PC-9 (cell line): ENCODE data around the gene LIMA1.
"Not testable (repeated sequence)": the region's sequence is repeated elsewhere in the genome, so short reads cannot be mapped to it uniquely, and the experiment has no call there.

Source experiments
- CTCF ChIP-seq: fragments of 200-600 bp; sonication (generic); conservative IDR thresholded peaks from 2 replicates; pipeline ENCODE4 v1.6.1; 2017; ENCODE audit warnings: mixed run types, antibody characterized with exemption, mild to moderate bottlenecking, moderate library complexity
- EZH2 ChIP-seq: fragments of 200-600 bp; sonication (generic); IDR thresholded peaks from 2 replicates; pipeline ENCODE4 v1.8.0; 2017; ENCODE audit warnings: antibody characterized with exemption, low read depth

- not testable (repeated sequence) for TF ChIP-seq CTCF, EZH2
Measured at GRCh38 chr12:50154947-50155346, 128.4 kb downstream of the LIMA1 start.
